NCI-H187 (cell line): ENCODE data around the gene MAP4K1.

Source experiments
- DNase-seq, 2 experiments: peaks; one replicate each; lab custom pipeline; 2025; lab: John Stamatoyannopoulos, UW

The MAP4K1 gene

DNA sequence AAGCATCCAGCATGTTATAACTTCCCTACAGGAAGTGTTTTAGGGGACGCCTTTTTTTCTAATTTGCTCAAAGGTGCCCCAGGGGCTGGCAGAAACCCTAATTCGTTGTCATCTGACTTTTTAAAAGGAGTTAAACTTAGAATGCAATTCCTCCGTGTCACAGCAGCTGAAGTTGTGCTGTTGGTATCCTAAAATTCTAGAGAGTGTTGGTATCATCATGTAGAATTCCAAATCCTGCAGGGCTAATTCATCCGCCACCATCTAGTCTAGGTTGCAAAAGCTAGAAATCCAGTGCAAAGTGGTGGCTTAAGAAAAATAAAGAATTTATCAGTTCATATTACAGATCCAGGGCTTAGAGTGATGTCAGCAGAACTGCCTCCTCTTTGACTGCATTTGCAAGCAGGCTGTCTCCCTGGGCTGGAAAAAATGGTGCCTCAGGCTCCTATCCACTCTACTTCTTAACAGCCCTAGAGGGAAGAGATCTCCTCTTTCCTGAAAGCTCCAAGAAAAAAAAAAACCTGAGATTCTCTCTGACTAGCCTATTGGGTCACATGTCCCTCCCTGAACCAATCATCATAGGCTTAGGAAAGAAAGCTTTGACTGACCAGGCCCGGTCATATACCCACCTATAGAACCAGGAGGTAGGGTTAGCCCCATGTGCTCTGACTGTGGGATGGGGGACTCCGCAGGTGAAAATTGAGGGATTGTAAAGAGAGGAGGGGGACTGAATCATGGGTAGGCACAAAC is 73.0 kb downstream of the MAP4K1 start:
- DNase-seq = no peak

DNA sequence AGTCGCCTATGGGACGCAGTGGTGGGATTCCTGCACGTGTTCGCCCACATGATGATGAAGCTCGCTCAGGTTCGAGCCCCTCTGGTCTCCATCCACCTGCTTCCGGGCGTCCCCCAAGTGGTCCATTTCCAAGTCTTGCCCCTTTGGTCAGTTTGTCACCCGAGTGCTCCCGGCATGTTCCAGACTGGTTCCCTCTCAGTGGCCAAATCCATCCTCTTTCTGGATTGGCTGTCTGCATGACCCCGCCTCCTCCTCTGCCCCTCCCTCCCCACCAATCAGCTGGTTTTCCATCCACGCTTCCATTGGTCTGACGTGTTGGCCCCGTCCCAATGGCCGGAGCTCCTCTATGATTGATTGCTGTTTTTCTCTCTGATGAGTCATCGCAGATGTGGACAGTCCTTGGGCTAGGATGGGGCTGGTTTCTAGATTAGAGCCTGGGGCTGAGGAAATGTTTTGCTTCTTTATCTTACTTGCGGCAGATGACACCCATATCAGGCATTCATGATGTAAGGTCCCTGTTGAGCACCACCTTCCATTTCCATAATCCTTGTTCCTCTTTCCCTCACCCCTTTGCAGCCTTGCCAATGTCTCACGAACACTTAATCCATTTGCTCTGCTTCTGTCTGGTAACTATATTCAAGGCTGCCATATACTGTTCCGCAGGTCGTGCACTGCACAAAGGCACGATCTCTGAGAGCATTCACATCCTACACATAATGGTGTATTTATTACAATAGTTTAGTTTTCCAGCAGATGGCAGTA is 73.8 kb downstream of the MAP4K1 start:
- DNase-seq = no peak

DNA sequence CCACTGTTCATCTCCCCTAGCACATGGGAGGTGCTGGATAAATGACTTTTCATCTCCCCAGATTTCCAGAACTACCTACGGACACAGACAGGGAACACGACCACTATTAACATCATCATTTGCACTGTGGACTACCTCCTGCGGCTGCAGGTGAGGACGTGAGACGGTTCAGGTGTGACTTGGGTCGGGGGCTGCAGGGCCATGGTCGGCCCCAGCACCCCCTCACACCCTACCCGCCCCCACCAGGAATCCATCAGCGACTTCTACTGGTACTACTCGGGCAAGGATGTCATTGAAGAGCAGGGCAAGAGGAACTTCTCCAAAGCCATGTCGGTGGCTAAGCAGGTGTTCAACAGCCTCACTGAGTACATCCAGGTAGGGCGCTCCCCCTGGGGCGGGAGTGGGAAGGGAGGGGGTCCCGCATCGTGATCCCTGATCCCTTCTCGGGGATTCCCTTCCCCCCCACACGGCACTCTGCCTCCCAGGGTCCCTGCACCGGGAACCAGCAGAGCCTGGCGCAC is 74.4 kb downstream of the MAP4K1 start:
- DNase-seq = no peak

DNA sequence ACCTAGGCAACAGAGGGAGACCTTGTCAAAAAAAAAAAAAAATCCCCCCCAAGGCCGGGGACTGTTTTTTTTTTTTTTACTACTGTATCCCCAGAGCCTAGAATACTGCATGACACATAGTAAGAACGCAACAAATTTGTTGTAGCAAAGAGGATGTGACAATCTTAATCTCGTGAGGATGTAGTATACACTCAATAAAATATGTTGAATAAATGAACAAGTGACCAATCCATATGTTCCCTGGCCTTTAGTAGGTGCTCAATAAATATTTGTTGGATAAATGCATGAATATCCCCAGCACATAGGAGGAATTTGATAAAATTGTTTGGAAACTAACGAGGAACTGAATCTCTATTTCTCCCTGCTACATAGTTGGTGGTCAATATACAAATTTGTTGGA is 75.7 kb downstream of the MAP4K1 start:
- no peak for DNase-seq

DNA sequence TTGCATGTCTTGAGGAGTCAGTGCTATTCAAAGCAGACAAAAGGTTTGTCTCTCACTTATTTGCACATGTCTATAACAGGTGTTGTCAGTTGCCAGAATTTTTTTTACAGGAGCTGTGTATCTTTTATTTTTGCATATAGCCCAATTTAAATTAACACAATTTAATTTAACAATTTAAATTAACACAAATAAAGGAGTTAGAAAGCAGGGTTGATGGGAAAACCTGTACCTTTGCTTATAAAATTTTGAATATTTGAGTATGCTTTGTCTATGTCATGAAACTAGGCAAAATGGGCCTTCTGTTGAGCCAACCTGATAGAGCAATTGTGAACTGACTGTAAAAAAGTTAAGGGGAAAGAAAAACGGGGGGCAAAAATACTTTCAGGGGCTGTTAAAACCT is 78.0 kb downstream of the MAP4K1 start:
- DNase-seq = no peak

DNA sequence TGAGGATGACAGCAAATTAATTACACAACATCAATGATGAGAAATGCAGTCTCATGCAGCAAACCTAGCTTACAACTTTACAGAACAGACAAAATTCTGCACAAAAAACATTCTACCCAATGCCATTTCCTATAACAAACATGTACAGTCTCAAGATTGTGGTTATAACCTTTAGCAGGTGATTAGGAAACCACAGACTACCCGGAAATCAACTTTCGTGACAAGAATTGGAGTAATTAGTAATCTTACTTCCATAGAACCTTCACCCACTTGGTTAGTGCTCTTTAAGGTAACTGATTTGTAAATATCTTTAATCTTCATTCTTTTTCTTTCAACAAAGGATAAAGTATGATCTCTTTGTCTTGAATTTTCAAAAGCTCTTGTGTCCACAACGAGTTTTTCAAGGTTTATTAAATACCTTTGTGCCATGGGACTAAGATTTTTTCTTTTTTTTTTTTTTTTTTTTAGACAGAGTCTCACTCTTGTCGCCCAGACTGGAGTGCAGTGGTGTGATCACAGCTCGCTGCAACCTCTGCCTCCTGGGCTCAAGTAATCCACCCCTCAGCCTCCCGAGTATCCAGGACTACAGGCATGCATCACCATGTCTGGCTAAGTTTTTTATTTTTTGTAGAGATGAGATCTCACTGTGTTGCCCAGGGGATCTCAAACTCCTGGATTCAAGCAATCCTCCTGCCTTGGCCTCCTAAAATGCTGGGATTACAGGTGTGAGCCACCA is 78.8 kb downstream of the MAP4K1 start:
- DNase-seq = no peak

DNA sequence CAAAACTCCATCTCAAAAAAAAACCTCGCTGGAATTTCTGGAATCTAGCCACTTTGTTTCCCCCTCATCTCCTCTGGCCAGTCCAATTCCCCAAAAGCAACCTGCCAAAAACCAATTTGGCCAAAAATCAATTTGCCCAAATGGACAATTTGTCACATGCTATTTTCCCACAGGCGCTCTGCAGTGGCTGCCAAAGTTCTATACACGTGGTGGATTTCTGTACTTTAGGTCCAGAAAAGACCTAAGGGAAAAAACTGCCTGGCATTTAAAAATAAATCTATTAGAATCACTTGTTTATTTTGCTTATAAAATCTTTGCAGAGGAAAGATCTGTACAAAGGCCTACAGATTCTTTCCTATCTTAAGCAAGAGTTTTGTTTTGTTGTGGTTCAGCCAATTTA is 79.4 kb downstream of the MAP4K1 start:
- DNase-seq = no peak
